ENCODE data around the gene SLAMF9. TPM values are rescaled to one million over a fixed set of nuclear protein-coding genes. Genes with fewer than 3 reads are reported as not detected.

The SLAMF9 gene
- total RNA-seq, 1 experiment from 2014 or later = not detected

GRCh38 chr1:159952932-159953331, 1.1 kb downstream of the SLAMF9 start:
- Histone ChIP-seq H4K20me1 (ENCODE audit: control insufficient read depth, insufficient read depth, insufficient read length) (no peaks in the 10 kb centered on the region), H3K56ac (ENCODE audit: insufficient read length, low read depth, low read length) (no peak overlapping the region), H2BK15ac (ENCODE audit: low read depth, low read length) (no peak overlapping the region), H2BK20ac (ENCODE audit: low read depth, low read length, poor library complexity, severe bottlenecking) (no peak overlapping the region), H2AFZ (ENCODE audit: low read length) (no peak overlapping the region), H3K23me2 (ENCODE audit: insufficient read length, low read depth, low read length, poor library complexity, severe bottlenecking) (no peaks in the 10 kb centered on the region), H2AK5ac (ENCODE audit: insufficient read length, low read length) (no peak overlapping the region), H3K27me3 (ENCODE audit: insufficient read depth, low read length) (no peaks in the 10 kb centered on the region; the same call in 1 of the 2 replicates), H3K4me1 (ENCODE audit: insufficient read depth, low read length) (no peaks in the 10 kb centered on the region), H2BK5ac (ENCODE audit: insufficient read length, low read length) (no peak overlapping the region), H2BK12ac (ENCODE audit: insufficient read length, low read depth, low read length) (no peak overlapping the region), H4K5ac (ENCODE audit: insufficient read length, low read depth, low read length) (no peak overlapping the region), H3T11ph (ENCODE audit: low read length) (no peak overlapping the region), H2BK120ac (ENCODE audit: low read depth, low read length, poor library complexity, severe bottlenecking) (no peak overlapping the region), H3K18ac (ENCODE audit: insufficient read length, low read depth, low read length) (no peak overlapping the region), H4K91ac (ENCODE audit: insufficient read length, low read depth, low read length) (no peak overlapping the region), H3K27ac (ENCODE audit: insufficient read length, low read depth, low read length) (no peak overlapping the region), H3K23ac (ENCODE audit: insufficient read length, low read depth, low read length) (no peak overlapping the region), H3K4me2 (ENCODE audit: insufficient read depth, insufficient read length, low read length) (no peak overlapping the region), H3K4ac (ENCODE audit: low read depth, low read length) (no peak overlapping the region), H4K8ac (replicated peaks; ENCODE audit: insufficient read length, low read depth, low read length) (no peak overlapping the region), H3K9ac (ENCODE audit: extremely low read depth, insufficient read length, low read length) (no peak overlapping the region), H3K9me3 (ENCODE audit: control insufficient read depth, low read depth, low read length) (no peaks in the 10 kb centered on the region), H3K79me1 (ENCODE audit: insufficient read depth, low read depth, low read length, poor library complexity, severe bottlenecking) (no peaks in the 10 kb centered on the region), H3K14ac (ENCODE audit: insufficient read depth, low read length) (no peak overlapping the region), H3K79me2 (ENCODE audit: insufficient read depth, low read length) (no peaks in the 10 kb centered on the region)
- H3K27me3 Mint-ChIP-seq (ENCODE audit: low read depth) = peaks cover 22% of the 10 kb centered on the region
- H3K9me3 Mint-ChIP-seq = no peaks in the 10 kb centered on the region
- TF ChIP-seq CTCF (conservative IDR thresholded peaks at IDR 0.05) = no peak
- no peaks in the 10 kb centered on the region for H3K4me1 Mint-ChIP-seq
- no peak overlapping the region for H3K4me3 Mint-ChIP-seq
- peak; percentile 8 for DNase-seq
- no CpG with 5 or more reads among the region's 5 CpGs for WGBS (ENCODE audit: extremely low coverage, insufficient read length, low lambda C conversion rate)
- H3K36me3 Mint-ChIP-seq (ENCODE audit: insufficient read depth in 1 of 3, low read depth in 3 of 3) = no peaks in the 10 kb centered on the region
- no peak overlapping the region for H3K27ac Mint-ChIP-seq

All from H9 (cell line).